Measurements from ENCODE around the gene KCNJ1. TPM values are rescaled to one million over a fixed set of nuclear protein-coding genes. Genes with fewer than 3 reads are reported as not detected.

Gene KCNJ1
- total RNA-seq, 2 donors from 2014 or later = 1.1 TPM; not detected in 1

DNA sequence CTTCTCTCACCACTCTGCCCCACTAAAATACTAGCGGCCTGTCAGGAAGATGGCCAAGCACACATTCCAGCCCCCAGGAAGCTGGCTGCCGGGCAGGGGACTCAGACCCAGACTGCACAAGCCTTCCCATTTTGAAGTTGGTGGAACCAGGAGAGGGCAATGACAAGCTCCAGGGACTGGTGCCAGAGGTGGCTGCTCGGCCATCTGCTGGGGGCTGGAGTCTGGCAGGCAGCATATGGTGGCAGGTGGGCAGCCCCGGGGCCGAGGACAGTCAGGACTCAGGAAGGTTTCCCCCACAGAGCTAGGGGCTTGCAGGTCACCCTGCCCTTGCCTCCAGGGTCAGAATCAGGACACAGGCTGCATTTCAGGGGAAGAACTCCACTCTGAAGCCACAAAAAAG is 46.7 kb upstream of the KCNJ1 start:
- TF ChIP-seq, protein P1, sequence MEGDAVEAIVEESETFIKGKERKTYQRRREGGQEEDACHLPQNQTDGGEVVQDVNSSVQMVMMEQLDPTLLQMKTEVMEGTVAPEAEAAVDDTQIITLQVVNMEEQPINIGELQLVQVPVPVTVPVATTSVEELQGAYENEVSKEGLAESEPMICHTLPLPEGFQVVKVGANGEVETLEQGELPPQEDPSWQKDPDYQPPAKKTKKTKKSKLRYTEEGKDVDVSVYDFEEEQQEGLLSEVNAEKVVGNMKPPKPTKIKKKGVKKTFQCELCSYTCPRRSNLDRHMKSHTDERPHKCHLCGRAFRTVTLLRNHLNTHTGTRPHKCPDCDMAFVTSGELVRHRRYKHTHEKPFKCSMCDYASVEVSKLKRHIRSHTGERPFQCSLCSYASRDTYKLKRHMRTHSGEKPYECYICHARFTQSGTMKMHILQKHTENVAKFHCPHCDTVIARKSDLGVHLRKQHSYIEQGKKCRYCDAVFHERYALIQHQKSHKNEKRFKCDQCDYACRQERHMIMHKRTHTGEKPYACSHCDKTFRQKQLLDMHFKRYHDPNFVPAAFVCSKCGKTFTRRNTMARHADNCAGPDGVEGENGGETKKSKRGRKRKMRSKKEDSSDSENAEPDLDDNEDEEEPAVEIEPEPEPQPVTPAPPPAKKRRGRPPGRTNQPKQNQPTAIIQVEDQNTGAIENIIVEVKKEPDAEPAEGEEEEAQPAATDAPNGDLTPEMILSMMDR (IDR thresholded peaks at IDR 0.05) = no peak
- H3K4me1 ChIP-seq (ENCODE audit: control insufficient read depth in 1 of 2, low read depth in 2 of 2) = peaks cover 0 to 15% of the 10 kb centered on the region in 2 donors
- no peaks in the 10 kb centered on the region for H3K36me3 ChIP-seq
- no peak for DNase-seq (ENCODE audit: low spot score)
- no peaks in the 10 kb centered on the region for H3K9me3 ChIP-seq
- ATAC-seq (ENCODE audit: insufficient number of reproducible peaks, low FRiP score, low read depth) = no peak
- H3K27ac ChIP-seq = no peak overlapping the region
- no peak overlapping the region for H3K4me3 ChIP-seq
- no peaks in the 10 kb centered on the region for H3K27me3 ChIP-seq (replicated peaks; ENCODE audit: insufficient read depth)

DNA sequence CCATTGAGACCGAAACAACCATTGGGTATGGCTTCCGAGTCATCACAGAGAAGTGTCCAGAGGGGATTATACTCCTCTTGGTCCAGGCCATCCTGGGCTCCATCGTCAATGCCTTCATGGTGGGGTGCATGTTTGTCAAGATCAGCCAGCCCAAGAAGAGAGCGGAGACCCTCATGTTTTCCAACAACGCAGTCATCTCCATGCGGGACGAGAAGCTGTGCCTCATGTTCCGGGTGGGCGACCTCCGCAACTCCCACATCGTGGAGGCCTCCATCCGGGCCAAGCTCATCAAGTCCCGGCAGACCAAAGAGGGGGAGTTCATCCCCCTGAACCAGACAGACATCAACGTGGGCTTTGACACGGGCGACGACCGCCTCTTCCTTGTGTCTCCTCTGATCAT is 44.6 kb upstream of the KCNJ1 start:
- Histone ChIP-seq H3K4me1 (ENCODE audit: control insufficient read depth in 1 of 2, low read depth in 2 of 2) (peaks cover 6 to 25% of the 10 kb centered on the region in 2 donors), H3K36me3 (no peaks in the 10 kb centered on the region), H3K9me3 (no peaks in the 10 kb centered on the region), H3K27me3 (replicated peaks; ENCODE audit: insufficient read depth) (no peaks in the 10 kb centered on the region), H3K4me3 (no peak overlapping the region), H3K27ac (no peak overlapping the region)
- ATAC-seq (ENCODE audit: insufficient number of reproducible peaks, low FRiP score, low read depth) = no peak
- TF ChIP-seq, protein P1 (IDR thresholded peaks at IDR 0.05) = no peak
- no peak for DNase-seq (ENCODE audit: low spot score)

DNA sequence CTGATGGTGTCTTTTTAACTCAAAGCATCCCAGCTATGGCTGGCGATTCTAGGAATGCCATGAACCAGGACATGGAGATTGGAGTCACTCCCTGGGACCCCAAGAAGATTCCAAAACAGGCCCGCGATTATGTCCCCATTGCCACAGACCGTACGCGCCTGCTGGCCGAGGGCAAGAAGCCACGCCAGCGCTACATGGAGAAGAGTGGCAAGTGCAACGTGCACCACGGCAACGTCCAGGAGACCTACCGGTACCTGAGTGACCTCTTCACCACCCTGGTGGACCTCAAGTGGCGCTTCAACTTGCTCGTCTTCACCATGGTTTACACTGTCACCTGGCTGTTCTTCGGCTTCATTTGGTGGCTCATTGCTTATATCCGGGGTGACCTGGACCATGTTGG is 44.1 kb upstream of the KCNJ1 start:
- TF ChIP-seq, protein P1 (IDR thresholded peaks at IDR 0.05) = no peak
- no peak for ATAC-seq (ENCODE audit: insufficient number of reproducible peaks, low FRiP score, low read depth)
- Histone ChIP-seq H3K4me3 (no peak overlapping the region), H3K27me3 (replicated peaks; ENCODE audit: insufficient read depth) (no peaks in the 10 kb centered on the region), H3K27ac (no peak overlapping the region), H3K9me3 (no peaks in the 10 kb centered on the region), H3K36me3 (no peaks in the 10 kb centered on the region), H3K4me1 (ENCODE audit: control insufficient read depth in 1 of 2, low read depth in 2 of 2) (peaks cover 6 to 25% of the 10 kb centered on the region in 2 donors)
- DNase-seq (ENCODE audit: low spot score) = no peak

DNA sequence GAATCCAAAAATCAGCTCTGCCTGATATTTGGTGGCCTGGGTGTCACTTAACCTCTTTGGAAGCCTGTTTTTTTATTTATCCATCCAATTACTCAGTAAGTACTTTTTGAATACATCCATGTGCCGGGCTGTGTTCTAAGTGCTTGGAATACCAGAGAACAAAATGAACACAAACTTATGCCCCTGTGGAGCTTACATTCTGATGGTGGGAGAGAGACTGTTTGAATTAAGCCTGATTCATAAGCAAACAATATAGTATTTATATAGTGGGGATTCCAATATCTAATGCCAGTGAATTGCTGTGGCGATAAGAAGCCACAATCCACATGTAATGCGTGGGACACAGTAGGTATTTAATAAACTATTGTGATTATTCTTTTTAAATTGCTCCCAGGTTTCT is 43.5 kb upstream of the KCNJ1 start:
- TF ChIP-seq, protein P1 (IDR thresholded peaks at IDR 0.05) = no peak
- DNase-seq (ENCODE audit: low spot score) (no peak), ATAC-seq (ENCODE audit: insufficient number of reproducible peaks, low FRiP score, low read depth) (no peak)
- Histone ChIP-seq H3K27me3 (replicated peaks; ENCODE audit: insufficient read depth) (no peaks in the 10 kb centered on the region), H3K27ac (no peak overlapping the region), H3K36me3 (no peaks in the 10 kb centered on the region), H3K4me3 (no peak overlapping the region), H3K4me1 (ENCODE audit: control insufficient read depth in 1 of 2, low read depth in 2 of 2) (peaks cover 6 to 25% of the 10 kb centered on the region in 2 donors), H3K9me3 (no peaks in the 10 kb centered on the region)

DNA sequence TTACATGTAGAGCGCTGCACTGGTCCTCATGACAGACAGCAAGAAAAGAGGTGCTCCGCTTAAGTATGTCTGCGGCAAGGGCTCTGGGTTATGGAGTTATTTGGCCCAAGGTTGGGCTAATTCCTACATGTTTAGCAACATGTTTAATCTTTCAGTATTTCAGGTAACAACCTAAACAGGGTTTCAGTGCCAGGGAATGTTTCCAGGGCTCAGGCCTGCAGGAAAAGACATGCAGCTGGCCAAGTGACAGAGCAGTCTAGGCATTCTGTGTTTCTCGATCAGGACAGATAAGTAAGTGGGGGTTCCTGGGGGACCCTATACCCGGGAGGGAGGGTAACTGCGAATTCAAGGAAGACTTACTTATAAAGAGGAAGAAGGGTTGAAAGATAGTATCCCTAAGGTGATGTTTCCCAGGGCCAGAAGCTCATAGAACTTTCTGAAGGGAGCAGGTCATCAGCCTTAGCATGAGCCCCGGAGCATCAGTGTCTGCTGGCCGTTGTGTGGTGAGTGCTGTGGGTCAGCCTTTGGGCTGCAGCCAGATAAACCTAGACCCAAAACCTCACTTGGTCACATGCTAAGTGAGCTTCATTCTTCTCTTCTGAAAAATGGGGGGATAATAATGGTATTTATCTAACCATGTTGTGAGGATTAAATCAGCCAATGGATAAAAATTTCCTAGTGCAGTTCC is 42.5 kb upstream of the KCNJ1 start:
- no peak for DNase-seq (ENCODE audit: low spot score)
- TF ChIP-seq, protein P1 (IDR thresholded peaks at IDR 0.05) = no peak
- Histone ChIP-seq H3K4me1 (ENCODE audit: control insufficient read depth in 1 of 2, low read depth in 2 of 2) (peaks cover 6 to 22% of the 10 kb centered on the region in 2 donors), H3K27ac (no peak overlapping the region), H3K4me3 (no peak overlapping the region), H3K36me3 (no peaks in the 10 kb centered on the region), H3K9me3 (no peaks in the 10 kb centered on the region), H3K27me3 (replicated peaks; ENCODE audit: insufficient read depth) (no peaks in the 10 kb centered on the region)
- no peak for ATAC-seq (ENCODE audit: insufficient number of reproducible peaks, low FRiP score, low read depth)

Measured in thoracic aorta (tissue), 2 donors.